K562 (cell line): Measurements from ENCODE around the gene ZNF280D. TPM values are rescaled to one million over a fixed set of nuclear protein-coding genes. Genes with fewer than 3 reads are reported as not detected.

Source experiments
- ATAC-seq: fragments of 200-7000 bp; cut with Tn5 transposase; 3 replicates; pipeline ENCODE4 v1.9.1; 2020; ENCODE audit warnings: moderate library complexity
- BruUV-seq: library from RNA; stranded (reverse); fragments of 400-500 nt; replicated peaks from 2 replicates; lab custom pipeline; 2021; lab: Mats Ljungman, UMichigan
- CTCF ChIA-PET: fragments of 300-600 bp; formaldehyde crosslinking; extraction: SDS; loops from one replicate; lab custom pipeline; 2021; ENCODE audit warnings: low intra/inter-chr PET ratio; lab: Yijun Ruan, JAX
- POLR2A ChIA-PET: fragments of 300-600, 350-650 bp; sonication (Branson Sonifier 250); formaldehyde crosslinking; extraction: SDS; loops from one replicate; lab custom pipeline; 2021; ENCODE audit warnings: antibody characterized with exemption, inconsistent platforms; lab: Yijun Ruan, JAX
- DNase-seq, 4 experiments: peaks; one replicate each; pipeline versions ENCODE4 v3.0.0 to v3.0.0-alpha.2; 2011 to 2018; ENCODE audit warnings: low spot score in 3 of 4, mixed read lengths in 3 of 4; ENCODE audit errors: extremely low read depth in 1 of 4
- FAIRE-seq: peaks from 2 replicates; lab custom pipeline; 2011; peaks lifted over from hg19 to GRCh38; lab: Jason Lieb, UNC
- H2AFZ ChIP-seq: 2 replicates; pipeline ENCODE4 v1.6.0; 2011; ENCODE audit warnings: low read depth, low read length, control low read depth, inconsistent platforms
- H3K27ac ChIP-seq: fragments of 200-600 bp; 3 replicates; pipeline ENCODE4 v1.8.0; 2011; ENCODE audit warnings: low read depth, mild to moderate bottlenecking, control low read depth, inconsistent platforms, low read length, moderate library complexity, mixed read lengths; ENCODE audit errors: extremely low read depth
- H3K27me3 ChIP-seq, 2 experiments: fragments of 300-600 bp in 1 of 2; 2 replicates in 1 of 2; 3 replicates in 1 of 2; pipeline versions ENCODE4 v1.6.0 to v1.8.0; 2011; ENCODE audit warnings: inconsistent platforms in 2 of 2, low read length in 2 of 2, mild to moderate bottlenecking in 1 of 2, mixed read lengths in 1 of 2, moderate library complexity in 1 of 2; ENCODE audit not compliant: control insufficient read depth in 2 of 2, insufficient read depth in 2 of 2
- H3K36me3 ChIP-seq: fragments of 300-600 bp; 3 replicates; pipeline ENCODE4 v1.8.0; 2011; ENCODE audit warnings: mild to moderate bottlenecking, low read length, inconsistent platforms; ENCODE audit not compliant: control insufficient read depth, insufficient read depth
- H3K4me1 ChIP-seq, 2 experiments: fragments of 200-600 bp in 1 of 2; replicated peaks in 1 of 2; 2 replicates in 1 of 2; 3 replicates in 1 of 2; pipeline versions ENCODE4 v1.5.1 to v1.8.0; 2011; ENCODE audit warnings: inconsistent platforms in 2 of 2, low read length in 2 of 2, mild to moderate bottlenecking in 1 of 2, mixed read lengths in 1 of 2, moderate library complexity in 1 of 2; ENCODE audit not compliant: control insufficient read depth in 2 of 2, insufficient read depth in 2 of 2
- H3K4me2 ChIP-seq: 2 replicates; pipeline ENCODE4 v1.6.1; 2011; ENCODE audit warnings: low read length, control low read depth, inconsistent platforms, mixed read lengths; ENCODE audit not compliant: insufficient read depth
- H3K4me3 ChIP-seq: fragments of 200-600 bp; sonication (generic), shearing (Covaris generic); 2 replicates; pipeline ENCODE4 v1.5.1; 2016; ENCODE audit warnings: control low read depth, inconsistent platforms
- H3K79me2 ChIP-seq: fragments of 200-600 bp; 3 replicates; pipeline ENCODE4 v1.8.0; 2011; ENCODE audit warnings: low read length, inconsistent platforms; ENCODE audit not compliant: control insufficient read depth, insufficient read depth
- H3K9ac ChIP-seq, 2 experiments: 2 replicates each; pipeline versions ENCODE4 v1.6.0 to v1.6.1; 2011; ENCODE audit warnings: low read depth in 2 of 2, low read length in 2 of 2, control low read depth in 1 of 2, inconsistent platforms in 1 of 2, mild to moderate bottlenecking in 1 of 2, mixed read lengths in 1 of 2; ENCODE audit not compliant: insufficient read depth in 1 of 2
- H3K9me1 ChIP-seq: one replicate; pipeline ENCODE4 v1.6.0; 2011; ENCODE audit warnings: inconsistent platforms, mild to moderate bottlenecking, low read length, moderate library complexity; ENCODE audit not compliant: control insufficient read depth, insufficient read depth
- H3K9me3 ChIP-seq: replicated peaks from 2 replicates; pipeline ENCODE4 v1.5.1; 2011; ENCODE audit warnings: low read depth, low read length, inconsistent platforms; ENCODE audit not compliant: control insufficient read depth, insufficient read depth
- H4K20me1 ChIP-seq: replicated peaks from 2 replicates; pipeline ENCODE4 v1.6.1; 2011; ENCODE audit warnings: low read length, inconsistent platforms, mixed read lengths; ENCODE audit not compliant: control insufficient read depth, insufficient read depth
- C11orf30 ChIP-seq: fragments of 450-650 bp; IDR thresholded peaks from 2 replicates; pipeline ENCODE4 v1.6.1; 2016; ENCODE audit warnings: low read depth, mild to moderate bottlenecking
- CBFA2T2 ChIP-seq: fragments of 450-650 bp; conservative IDR thresholded peaks from 2 replicates; pipeline ENCODE4 v1.6.1; 2017; ENCODE audit warnings: mild to moderate bottlenecking
- CCAR2 ChIP-seq: fragments of 200-400 bp; formaldehyde crosslinking; IDR thresholded peaks from 2 replicates; pipeline ENCODE4 v1.6.1; 2017; ENCODE audit warnings: mild to moderate bottlenecking, low read depth, low read length
- ELF1 ChIP-seq: fragments of 200-800 bp; sonication (Bioruptor generic); IDR thresholded peaks from 2 replicates; pipeline ENCODE4 v1.6.1; 2016; ENCODE audit warnings: missing genetic modification characterization, missing compliant biosample characterization
- GTF2E2 ChIP-seq: fragments of 200-800 bp; sonication (Bioruptor generic); IDR thresholded peaks from 2 replicates; pipeline ENCODE4 v1.6.1; 2016; ENCODE audit warnings: missing genetic modification characterization, missing compliant biosample characterization
- HDAC2 ChIP-seq: fragments of 450-650 bp; IDR thresholded peaks from 2 replicates; pipeline ENCODE4 v1.6.1; 2016; ENCODE audit warnings: mild to moderate bottlenecking
- HNRNPK ChIP-seq: fragments of 200-400 bp; formaldehyde crosslinking; IDR thresholded peaks from one replicate; pipeline ENCODE4 v1.6.1; 2018; ENCODE audit warnings: mild to moderate bottlenecking, low read depth, low read length; ENCODE audit not compliant: poor library complexity, severe bottlenecking
- MTF1 ChIP-seq: fragments of 250-450 bp; sonication (Bioruptor Pico); IDR thresholded peaks from 2 replicates; pipeline ENCODE4 v1.9.0; 2021; ENCODE audit warnings: moderate library complexity, mild to moderate bottlenecking, inconsistent platforms, borderline replicate concordance
- THAP7 ChIP-seq: fragments of 250-450 bp; sonication (Bioruptor Pico); IDR thresholded peaks from 2 replicates; pipeline ENCODE4 v1.5.0; 2021
- ZBTB17 ChIP-seq: fragments of 450-650 bp; formaldehyde crosslinking; IDR thresholded peaks from 2 replicates; pipeline ENCODE4 v1.4.0; 2020; ENCODE audit warnings: mild to moderate bottlenecking
- ZKSCAN3 ChIP-seq: fragments of 250-450 bp; sonication (Bioruptor Pico); IDR thresholded peaks from 2 replicates; pipeline ENCODE4 v1.4.0; 2020
- ZNF121 ChIP-seq: sonication (generic); formaldehyde crosslinking; conservative IDR thresholded peaks from 2 replicates; pipeline ENCODE4 v1.8.0; 2022; ENCODE audit warnings: missing genetic modification reagents
- ZNF165 ChIP-seq: fragments of 250-450 bp; sonication (Bioruptor Pico); IDR thresholded peaks from 2 replicates; pipeline ENCODE4 v1.4.0; 2020; ENCODE audit warnings: borderline replicate concordance
- WGBS: fragments of 100-300 bp; shearing (Covaris generic); methylation state at CpG from one replicate; pipeline ENCODE4 v1.1.6; 2016; ENCODE audit warnings: low coverage, mixed read lengths; ENCODE audit not compliant: insufficient coverage; ENCODE audit errors: missing lambda C conversion rate; 5-methylcytosine and 5-hydroxymethylcytosine counted together
- in situ Hi-C: fragments of 300-500 bp; cut with MboI; formaldehyde crosslinking; loops from 4 replicates; pipeline ENCODE4 v1.15.0; 2018; ENCODE audit warnings: inconsistent platforms, mixed read lengths
- intact Hi-C: fragments of 100-400 bp; cut with micrococcal nuclease; formaldehyde crosslinking; loops from 2 replicates; pipeline ENCODE4 v1.14.2; 2022
- polyA plus RNA-seq, 8 experiments: library from polyadenylated mRNA; depleted of rRNA in 4 of 8; stranded (reverse) in 5 of 8; unstranded in 3 of 8; fragments of >200 nt; fragmentation: Nextera tagmentation in 2 of 8; fragmentation: Illumina TruSeq in 1 of 8; extraction: Ambion mirVana in 2 of 8; extraction: Trizol in 1 of 8; gene quantifications; 2 replicates each; pipeline versions ENCODE4 v1.2.1 to v1.2.3, GENCODE V29; 2011 to 2014; ENCODE audit warnings: inconsistent platforms in 1 of 8, missing spikeins in 1 of 8
- total RNA-seq, 7 experiments: library from RNA; depleted of rRNA in 6 of 7; stranded (reverse); fragments of >200 nt in 6 of 7; fragmentation: Illumina TruSeq in 2 of 7; extraction: Trizol in 2 of 7; gene quantifications; 2 replicates each; pipeline versions ENCODE4 v1.2.1 to v1.2.3, GENCODE V29; 2011 to 2021; ENCODE audit warnings: low replicate concordance in 1 of 7
- TF ChIP-seq, protein P1 (sequence below): IDR thresholded peaks from 3 replicates; pipeline ENCODE4 v1.6.1; 2011; ENCODE audit warnings: borderline replicate concordance, mild to moderate bottlenecking; ENCODE audit not compliant: insufficient read length, insufficient read depth

Gene ZNF280D
- total and polyA plus RNA-seq, 9 of the 15 experiments (the other 6 are each of a cell fraction or from before 2014, with no cell fraction given), result 8.3 to 21.8 (median 18.4) TPM

DNA sequence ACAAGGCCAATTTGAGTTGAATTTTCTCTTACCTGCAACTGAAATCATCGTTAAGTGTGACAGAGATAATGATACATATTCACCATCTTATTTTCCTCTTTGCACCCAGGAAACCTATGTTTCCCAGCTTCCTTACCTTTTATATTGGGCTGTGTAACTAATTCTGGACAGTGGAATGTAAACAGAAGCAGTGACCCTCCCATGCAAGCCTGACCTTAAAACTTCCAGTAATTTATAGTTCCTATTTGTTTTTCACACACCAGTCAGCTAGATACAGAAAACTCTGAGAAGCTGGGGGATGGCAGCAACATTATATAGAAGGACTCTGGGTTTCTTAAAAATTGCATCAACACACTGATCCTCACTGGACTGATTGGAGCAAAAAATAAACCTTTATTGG lies 4.5 kb upstream of the ZNF280D start:
- H3K4me1 ChIP-seq, result peaks cover 14 to 48% of the 10 kb centered on the region in 2 experiments
- intact Hi-C loops, result loop anchor here (2.0 to 10.0 kb wide), 3 partner anchors 45 to 127 kb away; no protein-coding TSS in a partner anchor

DNA sequence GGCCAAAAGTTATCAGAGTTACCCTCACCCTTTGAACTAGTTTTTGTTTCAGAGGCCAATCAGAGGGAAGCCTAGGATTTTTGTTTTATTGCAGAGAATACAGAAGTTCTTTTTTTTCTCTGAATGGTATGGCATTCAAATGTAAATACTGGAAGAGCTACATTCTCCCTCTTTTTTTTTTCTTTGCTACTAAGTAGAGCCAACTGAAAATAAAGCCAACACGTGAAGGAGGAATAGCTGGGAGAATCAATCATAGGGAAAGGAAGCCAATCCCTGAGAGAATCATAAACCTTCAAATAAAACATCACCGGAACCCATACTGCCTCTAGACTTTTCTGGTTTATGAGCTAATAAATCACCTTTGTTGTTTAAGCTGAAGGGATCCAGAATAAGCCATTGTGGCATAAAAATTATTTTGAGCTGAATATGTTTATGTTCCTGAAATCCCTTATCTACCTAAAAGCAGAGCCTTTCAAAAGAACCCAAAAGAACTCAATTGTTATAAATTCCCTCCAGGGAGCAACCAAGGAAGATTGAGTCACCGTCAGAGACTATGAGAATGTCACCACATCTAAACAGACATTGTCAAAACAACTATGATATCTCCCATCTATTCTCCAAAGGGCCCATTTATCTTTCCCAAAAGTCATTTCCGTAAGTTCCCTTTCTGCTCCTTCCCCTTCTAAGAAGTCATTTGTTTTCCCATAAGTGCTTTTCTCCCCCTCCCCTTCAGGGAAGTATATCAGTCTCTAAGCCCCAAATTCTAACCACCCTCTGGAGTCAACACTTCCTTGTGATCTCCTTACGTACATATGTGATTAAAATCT lies 3.8 kb upstream of the ZNF280D start:
- H2AFZ ChIP-seq, result peak overlapping the region; percentile 84
- H3K4me1 ChIP-seq, result peaks cover 14 to 49% of the 10 kb centered on the region in 2 experiments
- no peaks in the 10 kb centered on the region for H3K9me1 ChIP-seq
- 1% methylated on average over 5 of the region's 5 CpGs for WGBS
- no peaks in the 10 kb centered on the region for H3K27me3 ChIP-seq
- peak overlapping the region; percentile 59 for H3K4me2 ChIP-seq
- in situ Hi-C loops, result no loop called here
- DNase-seq, result peak in 2 of 4 experiments; percentile 41 to 73
- ATAC-seq, result no peak
- FAIRE-seq, result peak; percentile 77
- H3K4me3 ChIP-seq, result no peak overlapping the region
- BruUV-seq, result no TSS peak
- no peaks in the 10 kb centered on the region for H3K36me3 ChIP-seq
- ChIA-PET CTCF (no interaction called here), POLR2A (interaction anchor here (0.7 to 1.7 kb wide), 5 partner anchors 9 to 150 kb away, joined by 3 to 4 read pairs (median 3); no protein-coding TSS in a partner anchor)
- H3K79me2 ChIP-seq, result peaks cover 9% of the 10 kb centered on the region
- peak overlapping the region; percentile 58; the same call in 2 of the 3 replicates for H3K27ac ChIP-seq
- H3K9me3 ChIP-seq, result no peaks in the 10 kb centered on the region
- H4K20me1 ChIP-seq, result no peaks in the 10 kb centered on the region
- intact Hi-C loops, result loop anchor here (2.0 to 10.0 kb wide), 3 partner anchors 46 to 128 kb away; no protein-coding TSS in a partner anchor
- peak overlapping the region in 1 of 2 experiments; percentile 21; a peak in 1 of 4 replicates for H3K9ac ChIP-seq
- TF ChIP-seq HDAC2, result peak; percentile 74; the same call in 1 of the 2 replicates
- TF ChIP-seq, protein P1, sequence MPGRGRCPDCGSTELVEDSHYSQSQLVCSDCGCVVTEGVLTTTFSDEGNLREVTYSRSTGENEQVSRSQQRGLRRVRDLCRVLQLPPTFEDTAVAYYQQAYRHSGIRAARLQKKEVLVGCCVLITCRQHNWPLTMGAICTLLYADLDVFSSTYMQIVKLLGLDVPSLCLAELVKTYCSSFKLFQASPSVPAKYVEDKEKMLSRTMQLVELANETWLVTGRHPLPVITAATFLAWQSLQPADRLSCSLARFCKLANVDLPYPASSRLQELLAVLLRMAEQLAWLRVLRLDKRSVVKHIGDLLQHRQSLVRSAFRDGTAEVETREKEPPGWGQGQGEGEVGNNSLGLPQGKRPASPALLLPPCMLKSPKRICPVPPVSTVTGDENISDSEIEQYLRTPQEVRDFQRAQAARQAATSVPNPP, result no peak
- no peak for TF ChIP-seq ZBTB17
- TF ChIP-seq MTF1, result no peak
- no peak for TF ChIP-seq THAP7
- TF ChIP-seq C11orf30, result no peak
- no peak for TF ChIP-seq HNRNPK
- TF ChIP-seq CBFA2T2, result peak; percentile 31; the same call in 1 of the 2 replicates

More for the DNA sequence above, 4.5 kb upstream of the ZNF280D start:
- TF ChIP-seq ZNF165 (CRISPR knock-in tag) (no peak), ZKSCAN3 (no peak), ZNF121 (CRISPR knock-in tag) (no peak), CCAR2 (no peak), ELF1 (tag) (0 out of 2 replicates have a peak, but pooled peaks have one; percentile 2), GTF2E2 (tag) (peak; percentile 76; the same call in 1 of the 2 replicates)
- Histone ChIP-seq H3K9ac (no peak overlapping the region), H3K79me2 (peaks cover 2% of the 10 kb centered on the region; the same call in 2 of the 3 replicates), H3K9me1 (no peaks in the 10 kb centered on the region), H3K9me3 (no peaks in the 10 kb centered on the region), H4K20me1 (no peaks in the 10 kb centered on the region), H3K27me3 (no peaks in the 10 kb centered on the region), H3K36me3 (no peaks in the 10 kb centered on the region), H3K27ac (peak overlapping the region; percentile 58; the same call in 1 of the 3 replicates), H3K4me3 (no peak overlapping the region), H3K4me2 (no peak overlapping the region; the same call in 1 of the 2 replicates), H2AFZ (peak overlapping the region; percentile 84; the same call in 1 of the 2 replicates)
- ChIA-PET POLR2A (interaction anchor here (1.0 to 1.4 kb wide), 3 partner anchors 8 to 46 kb away, joined by 3 read pairs; no protein-coding TSS in a partner anchor), CTCF (no interaction called here)
- ATAC-seq (no peak), FAIRE-seq (no peak), DNase-seq (no peak)
- in situ Hi-C loops, result no loop called here
- BruUV-seq, result no TSS peak
- 0% methylated on average over 1 of the region's 1 CpG for WGBS
